PC-3 (cell line): Measurements from ENCODE around the gene ZBED4.

Experiments used
- CTCF ChIP-seq: fragments of 300-600 bp; sonication (generic); conservative IDR thresholded peaks from 2 replicates; pipeline ENCODE4 v1.5.1; 2017; ENCODE audit warnings: antibody characterized with exemption, low read depth, mild to moderate bottlenecking, low read length
- EZH2 ChIP-seq: fragments of 300-600 bp; sonication (generic); IDR thresholded peaks from one replicate; pipeline ENCODE4 v1.6.1; 2017; ENCODE audit warnings: antibody characterized with exemption, mild to moderate bottlenecking, low read length; ENCODE audit not compliant: unreplicated experiment
- EZH2phosphoT487 ChIP-seq: fragments of 300-600 bp; sonication (generic); IDR thresholded peaks from 2 replicates; pipeline ENCODE4 v1.6.1; 2018; ENCODE audit warnings: mild to moderate bottlenecking, antibody characterized with exemption, low read length, borderline replicate concordance

- TF ChIP-seq CTCF (no peak), EZH2phosphoT487 (no peak), EZH2 (no peak)
Observed at GRCh38 chr22:49881856-49882255, 28.2 kb downstream of the ZBED4 start.
